HepG2 (cell line): ENCODE data around the gene FMNL2. TPM values are rescaled to one million over a fixed set of nuclear protein-coding genes. Genes with fewer than 3 reads are reported as not detected.

Experiments
- CERS6 ChIP-seq: sonication (generic); formaldehyde crosslinking; IDR thresholded peaks from 2 replicates; pipeline ENCODE4 v1.5.0; 2020; ENCODE audit warnings: missing genetic modification reagents
- E2F1 ChIP-seq: sonication (generic); formaldehyde crosslinking; IDR thresholded peaks from 2 replicates; pipeline ENCODE4 v1.5.0; 2020; ENCODE audit warnings: missing genetic modification reagents
- ELF4 ChIP-seq: sonication (generic); formaldehyde crosslinking; IDR thresholded peaks from 2 replicates; pipeline ENCODE4 v1.5.0; 2020; ENCODE audit warnings: missing genetic modification reagents, mild to moderate bottlenecking, moderate library complexity, borderline replicate concordance
- ERF ChIP-seq: IDR thresholded peaks from 2 replicates; pipeline ENCODE4 v1.6.1; 2018; ENCODE audit warnings: missing biosample characterization, missing genetic modification reagents
- GATAD1 ChIP-seq: IDR thresholded peaks from 2 replicates; pipeline ENCODE4 v1.6.1; 2016; ENCODE audit warnings: missing genetic modification reagents, missing compliant biosample characterization
- HDAC6 ChIP-seq: fragments of 200-600 bp; sonication (generic); IDR thresholded peaks from 2 replicates; pipeline ENCODE4 v1.7.0; 2017; ENCODE audit warnings: mild to moderate bottlenecking, antibody characterized with exemption, low read length, low read depth
- HOXA7 ChIP-seq: sonication (generic); formaldehyde crosslinking; IDR thresholded peaks from 2 replicates; pipeline ENCODE4 v1.8.1; 2022; ENCODE audit warnings: mild to moderate bottlenecking, missing genetic modification reagents, moderate library complexity
- KAT7 ChIP-seq: IDR thresholded peaks from 2 replicates; pipeline ENCODE4 v1.6.1; 2018; ENCODE audit warnings: borderline replicate concordance, missing compliant biosample characterization
- PATZ1 ChIP-seq: sonication (generic); formaldehyde crosslinking; IDR thresholded peaks from 2 replicates; pipeline ENCODE4 v1.4.0; 2020; ENCODE audit warnings: missing genetic modification reagents
- PRDM15 ChIP-seq: sonication (generic); formaldehyde crosslinking; IDR thresholded peaks from 2 replicates; pipeline ENCODE4 v1.4.0; 2020; ENCODE audit warnings: missing genetic modification reagents
- RBM22 ChIP-seq: fragments of 200-400 bp; formaldehyde crosslinking; optimal IDR thresholded peaks from 2 replicates; pipeline ENCODE3; 2017; ENCODE audit warnings: mild to moderate bottlenecking, low read length, moderate library complexity
- SRF ChIP-seq: IDR thresholded peaks from 2 replicates; pipeline ENCODE4 v1.6.1; 2011; ENCODE audit warnings: mild to moderate bottlenecking, low read depth, low read length, moderate library complexity
- ZBTB33 ChIP-seq: sonication (generic); formaldehyde crosslinking; IDR thresholded peaks from 2 replicates; pipeline ENCODE4 v1.4.0; 2020; ENCODE audit warnings: missing genetic modification reagents
- ZBTB34 ChIP-seq: sonication (generic); formaldehyde crosslinking; IDR thresholded peaks from 2 replicates; pipeline ENCODE4 v1.8.0; 2022; ENCODE audit warnings: mild to moderate bottlenecking, missing genetic modification reagents
- ZNF136 ChIP-seq: sonication (generic); formaldehyde crosslinking; IDR thresholded peaks from 2 replicates; pipeline ENCODE4 v1.8.1; 2022; ENCODE audit warnings: low read depth, mild to moderate bottlenecking, moderate library complexity, missing genetic modification reagents
- ZNF781 ChIP-seq: sonication (generic); formaldehyde crosslinking; IDR thresholded peaks from 2 replicates; pipeline ENCODE4 v1.5.1; 2020; ENCODE audit warnings: borderline replicate concordance, mild to moderate bottlenecking, missing genetic modification reagents; ENCODE audit errors: not compliant biosample characterization
- ZNF839 ChIP-seq: sonication (generic); formaldehyde crosslinking; IDR thresholded peaks from 2 replicates; pipeline ENCODE4 v1.4.0; 2020; ENCODE audit warnings: missing genetic modification reagents, mild to moderate bottlenecking, borderline replicate concordance
- polyA plus RNA-seq, 8 experiments: library from polyadenylated mRNA; depleted of rRNA in 3 of 8; stranded (reverse) in 7 of 8; unstranded in 1 of 8; fragments of >200 nt; fragmentation: Illumina TruSeq in 4 of 8; extraction: Trizol in 4 of 8; gene quantifications; 2 replicates each; pipeline versions ENCODE4 v1.2.1 to v1.2.3, GENCODE V29; 2011 to 2016; ENCODE audit warnings: low read depth in 4 of 8, missing spikeins in 1 of 8, mixed read lengths in 1 of 8; ENCODE audit not compliant: insufficient read depth in 1 of 8
- total RNA-seq, 5 experiments: library from RNA; depleted of rRNA; stranded (reverse); fragments of >200 nt; fragmentation: Illumina TruSeq; extraction: Trizol; gene quantifications; 2 replicates each; pipeline ENCODE4 v1.2.3, GENCODE V29; 2016; ENCODE audit warnings: low read depth in 1 of 5

The FMNL2 gene
- total and polyA plus RNA-seq, 2 of the 13 experiments (the other 11 are each of a cell fraction or from before 2014, with no cell fraction given) = 66.5 to 67.7 TPM

GRCh38 chr2:152483276-152484063 lies 148.5 kb downstream of the FMNL2 start (continued):
- no peak for TF ChIP-seq PATZ1 (CRISPR knock-in tag)
- TF ChIP-seq KAT7 = no peak
- TF ChIP-seq HOXA7 (CRISPR knock-in tag) = no peak
- peak; percentile 25; the same call in 1 of the 2 replicates for TF ChIP-seq ERF (CRISPR knock-in tag)
- no peak for TF ChIP-seq CERS6 (CRISPR knock-in tag)
- no peak for TF ChIP-seq ZNF781
- TF ChIP-seq SRF = no peak
- no peak for TF ChIP-seq PRDM15
- TF ChIP-seq GATAD1 = no peak
- no peak for TF ChIP-seq ZNF839 (CRISPR knock-in tag)
- peak; percentile 84 for TF ChIP-seq RBM22
- no peak for TF ChIP-seq ZNF136
- TF ChIP-seq ELF4 = no peak
- TF ChIP-seq E2F1 (CRISPR knock-in tag) = no peak
- TF ChIP-seq HDAC6 = no peak
- no peak for TF ChIP-seq ZBTB34 (CRISPR knock-in tag)
- 0 out of 2 replicates have a peak, but pooled peaks have one; percentile 35 for TF ChIP-seq ZBTB33
